ENCODE results near the gene ITPKB. TPM values are rescaled to one million over a fixed set of nuclear protein-coding genes. Genes with fewer than 3 reads are reported as not detected.

The ITPKB gene
- total and polyA plus RNA-seq, 2 of the 13 experiments (the other 11 are each of a cell fraction or from before 2014, with no cell fraction given) = not detected

- Histone ChIP-seq H3K4me2 (ENCODE audit: low read depth, low read length) (no peak overlapping the region), H3K4me3 (replicated peaks in 1 of 3; ENCODE audit: insufficient read depth in 1 of 3, low read depth in 2 of 3, low read length in 3 of 3) (no peak overlapping the region), H3K9me3 (ENCODE audit: low read length) (no peaks in the 10 kb centered on the region), H3K27me3 (ENCODE audit: control insufficient read depth in 1 of 2, insufficient read depth in 2 of 2, low read length in 2 of 2) (peaks cover 1 to 26% of the 10 kb centered on the region in 2 experiments; a peak in 4 of 5 replicates), H3K9ac (ENCODE audit: insufficient read depth, low read depth, low read length) (no peak overlapping the region), H3K36me3 (replicated peaks in 1 of 2; ENCODE audit: control insufficient read depth in 1 of 2, insufficient read depth in 2 of 2, low read length in 2 of 2) (no peaks in the 10 kb centered on the region), H3K79me2 (ENCODE audit: insufficient read depth, low read length) (no peaks in the 10 kb centered on the region), H3K27ac (ENCODE audit: extremely low read length, insufficient read depth, low read length) (no peak overlapping the region), H2AFZ (ENCODE audit: low read length) (no peak overlapping the region), H3K4me1 (ENCODE audit: insufficient read depth, low read length) (peaks cover 12% of the 10 kb centered on the region), H4K20me1 (ENCODE audit: insufficient read depth, low read length) (no peaks in the 10 kb centered on the region)
- BruUV-seq (replicated peaks) = no TSS peak
- FAIRE-seq (no peak), DNase-seq (ENCODE audit: low spot score) (no peak), ATAC-seq (no peak)
- CTCF ChIA-PET (ENCODE audit: low intra/inter-chr PET ratio, low total read pairs) = no interaction called here
- POLR2A ChIA-PET = no interaction called here
- 5% methylated on average over 2 of the region's 4 CpGs for WGBS (ENCODE audit: low lambda C conversion rate)
- no peak for TF ChIP-seq ZNF17 (CRISPR knock-in tag; IDR thresholded peaks at IDR 0.05)
- no peak for TF ChIP-seq KAT7 (CRISPR knock-in tag; IDR thresholded peaks at IDR 0.05; ENCODE audit: borderline replicate concordance)
- no peak for TF ChIP-seq ZNF280D (CRISPR knock-in tag; IDR thresholded peaks at IDR 0.05)
- TF ChIP-seq ZNF251 (CRISPR knock-in tag; IDR thresholded peaks at IDR 0.05) = no peak
- TF ChIP-seq ZKSCAN5 (CRISPR knock-in tag; IDR thresholded peaks at IDR 0.05) = no peak
- intact Hi-C loops (cut with micrococcal nuclease; ENCODE audit: unreplicated experiment) (loop anchor here (10.0 kb wide), 1 partner anchor 175 kb away; no protein-coding TSS in a partner anchor), in situ Hi-C loops (cut with HindIII; ENCODE audit: extremely low pct_ligation_motif_present, low pct_unique_long_range_greater_than_20kb) (loop anchor here (10.0 kb wide), 1 partner anchor 175 kb away; no protein-coding TSS in a partner anchor)
These were observed 138.8 kb downstream of the ITPKB start for GRCh38 chr1:226600254-226600653.
